ENCODE data around the gene NDUFB7.

Gene NDUFB7

DNA sequence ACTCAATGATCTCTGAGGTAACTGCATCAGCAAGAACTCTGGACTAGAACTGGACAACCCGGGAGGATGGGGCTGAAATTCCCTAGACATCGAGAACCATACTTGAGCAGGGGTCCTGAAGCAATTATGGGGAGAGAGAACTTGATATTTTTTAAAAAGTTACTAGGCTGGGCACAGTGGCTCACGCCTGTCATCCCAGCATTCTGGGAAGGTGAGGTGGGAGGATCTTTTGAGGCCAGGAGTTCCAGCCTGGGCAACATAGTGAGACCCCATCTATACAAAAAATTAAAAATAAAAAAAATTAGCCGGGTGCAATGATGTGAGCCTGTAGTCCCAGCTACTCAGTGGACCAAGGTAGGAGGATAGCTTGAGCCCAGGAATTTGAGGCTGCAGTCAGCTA lies 51.3 kb downstream of the NDUFB7 start:
- no peak for ATAC-seq
- DNase-seq: no peak

DNA sequence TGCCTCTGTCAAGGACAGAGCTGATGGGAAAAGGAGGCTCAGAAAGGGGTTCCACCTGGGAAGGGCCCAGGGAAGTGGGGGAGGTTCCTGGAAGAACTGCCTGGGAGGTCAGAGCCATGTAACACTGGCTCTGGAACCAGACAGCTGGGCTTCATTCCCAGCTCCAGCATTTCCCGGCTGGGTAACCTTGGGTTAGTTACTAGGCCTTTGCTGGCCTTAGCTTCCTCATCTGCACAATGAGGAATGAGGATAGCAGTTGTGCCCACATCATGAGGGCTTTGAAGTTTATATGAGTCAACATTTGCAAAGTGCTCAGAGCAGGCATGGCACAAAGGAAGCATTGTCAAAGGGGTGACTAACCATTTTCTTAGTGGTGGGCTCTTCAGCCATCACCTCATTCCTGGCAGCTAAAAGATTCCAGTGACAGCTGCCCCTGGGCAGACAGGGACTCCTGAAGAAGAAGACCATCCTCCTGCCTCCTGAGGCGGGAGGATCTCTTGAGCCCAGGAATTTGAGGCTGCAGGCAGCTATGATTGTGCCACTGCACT lies 51.9 kb downstream of the NDUFB7 start:
- DNase-seq (no peak), ATAC-seq (peak; percentile 11)

DNA sequence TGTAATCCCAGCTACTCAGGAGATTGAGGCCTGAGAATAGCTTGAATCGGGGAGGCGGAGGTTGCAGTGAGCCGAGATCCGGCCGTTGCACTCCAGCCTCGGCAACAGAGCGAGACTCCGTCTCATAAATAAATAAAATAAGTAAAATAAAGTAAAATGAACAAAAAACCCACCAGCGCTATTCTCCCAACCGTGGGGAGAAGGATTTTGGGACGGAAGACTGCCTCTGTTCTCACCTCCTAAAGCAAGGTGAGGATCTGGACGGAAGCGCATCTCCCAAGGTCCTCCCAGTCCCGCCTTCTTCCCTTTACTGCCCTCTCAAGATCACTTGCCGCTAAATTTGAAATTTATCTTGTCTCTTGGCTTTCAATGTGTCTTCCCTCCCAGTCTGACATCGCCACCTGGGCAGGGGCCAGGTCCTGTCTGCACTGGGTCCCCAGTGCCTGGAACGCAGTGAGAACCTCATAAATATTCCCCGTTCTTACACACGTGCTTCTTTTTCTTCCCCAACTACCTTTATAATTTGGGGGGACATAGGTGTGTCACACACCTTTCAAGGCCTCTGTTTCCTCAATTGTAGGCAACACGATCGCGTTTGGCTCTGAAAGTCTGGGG lies 52.5 kb downstream of the NDUFB7 start:
- DNase-seq (no peak), ATAC-seq (no peak)

- DNase-seq (peak; percentile 78), ATAC-seq (peak; percentile 64)
Measured at GRCh38 chr19:14517840-14518505, 53.9 kb downstream of the NDUFB7 start, which contains the start of gene DNAJB1. DNAJB1 (minus strand) TSS chr19:14518397; CDS start chr19:14518349, 48 bp downstream.

DNA sequence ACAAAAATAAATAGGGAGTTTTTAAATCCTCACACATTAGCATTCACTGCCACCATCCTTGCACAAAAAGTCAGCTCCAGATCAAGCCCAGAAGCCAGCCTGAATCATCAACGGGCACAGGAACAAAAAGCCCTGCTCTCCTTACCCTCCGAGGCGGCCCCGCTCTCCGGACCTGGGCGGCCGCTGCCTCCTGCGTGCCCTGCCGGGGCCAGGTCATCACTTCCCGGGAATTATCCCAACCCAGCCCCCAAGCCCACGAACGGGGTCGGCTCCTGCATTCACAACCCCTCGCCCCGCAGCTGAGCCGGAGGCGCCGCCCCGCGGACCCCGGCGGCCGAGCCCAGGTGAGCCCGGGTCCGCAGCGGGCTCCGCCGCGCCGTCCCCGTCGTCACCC lies 54.4 kb downstream of the NDUFB7 start:
- no peak for DNase-seq
- ATAC-seq: no peak

DNA sequence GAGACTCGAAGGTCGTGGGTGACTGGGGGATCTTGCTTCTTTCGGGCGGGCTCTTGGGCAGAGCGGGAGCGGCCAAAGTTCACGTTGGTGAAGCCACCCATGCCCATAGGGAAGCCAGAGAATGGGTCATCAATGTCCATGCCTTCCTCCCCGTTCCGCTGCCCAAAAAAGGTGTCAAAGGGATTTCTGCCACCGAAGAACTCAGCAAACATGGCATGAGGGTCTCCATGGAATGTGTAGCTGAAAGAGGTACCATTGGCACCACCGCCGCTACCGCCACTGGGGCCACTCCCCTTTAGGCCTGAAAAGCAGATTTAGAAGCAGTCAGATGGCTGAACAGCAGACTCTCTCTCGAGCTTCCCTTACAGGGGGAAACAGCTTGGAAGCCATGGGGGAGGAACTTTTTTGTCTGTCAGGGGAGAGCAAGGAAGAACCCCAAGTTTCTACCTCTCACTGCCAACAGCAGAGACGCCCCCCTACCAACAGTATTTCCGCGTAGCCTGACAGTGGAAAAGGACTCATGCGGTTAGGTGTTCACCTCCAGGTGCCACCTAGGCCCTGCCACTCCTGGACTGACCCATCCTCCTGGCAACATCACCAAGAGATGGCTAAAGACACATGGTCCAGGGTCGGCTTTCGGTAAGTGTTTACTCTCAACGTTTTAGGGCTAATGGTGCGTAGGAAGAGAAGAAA lies 55.0 kb downstream of the NDUFB7 start:
- ATAC-seq (no peak), DNase-seq (no peak)
